ENCODE results near the gene KLHL22.

The KLHL22 gene

GRCh38 chr22:20524004-20524481 is 28.4 kb upstream of the KLHL22 start:
- Histone ChIP-seq H3K36me3 (ENCODE audit: control insufficient read depth, insufficient read depth, low read length) (peaks cover 11% of the 10 kb centered on the region), H3K4me1 (ENCODE audit: control insufficient read depth, insufficient read depth, low read length) (no peaks in the 10 kb centered on the region), H3K9me3 (ENCODE audit: control insufficient read depth, low read length) (peaks cover 2% of the 10 kb centered on the region), H3K27me3 (ENCODE audit: control insufficient read depth, insufficient read depth, low read length, poor library complexity, severe bottlenecking) (no peaks in the 10 kb centered on the region), H3K4me3 (ENCODE audit: insufficient read depth, low read depth, low read length) (no peak overlapping the region), H3K27ac (ENCODE audit: insufficient read depth, low read depth, low read length, poor library complexity, severe bottlenecking) (no peak overlapping the region)
- WGBS, 2 experiments, result 93 to 99% methylated on average over 1 of the region's 1 CpG

- Histone ChIP-seq H3K27me3 (ENCODE audit: control insufficient read depth, insufficient read depth, low read length, poor library complexity, severe bottlenecking) (no peaks in the 10 kb centered on the region), H3K9me3 (ENCODE audit: control insufficient read depth, low read length) (peaks cover 2% of the 10 kb centered on the region), H3K36me3 (ENCODE audit: control insufficient read depth, insufficient read depth, low read length) (peaks cover 6% of the 10 kb centered on the region), H3K27ac (ENCODE audit: insufficient read depth, low read depth, low read length, poor library complexity, severe bottlenecking) (no peak overlapping the region), H3K4me1 (ENCODE audit: control insufficient read depth, insufficient read depth, low read length) (no peaks in the 10 kb centered on the region), H3K4me3 (ENCODE audit: insufficient read depth, low read depth, low read length) (no peak overlapping the region)
- 90 to 94% methylated on average over 6 to 7 of the region's 7 CpGs for whole genome bisulfite sequencing, 2 experiments
Observed at GRCh38 chr22:20523086-20523983, 27.7 kb upstream of the KLHL22 start.

GRCh38 chr22:20522134-20523004 is 26.8 kb upstream of the KLHL22 start:
- H3K9me3 ChIP-seq (ENCODE audit: control insufficient read depth, low read length), result no peaks in the 10 kb centered on the region
- no peaks in the 10 kb centered on the region for H3K27me3 ChIP-seq (ENCODE audit: control insufficient read depth, insufficient read depth, low read length, poor library complexity, severe bottlenecking)
- H3K36me3 ChIP-seq (ENCODE audit: control insufficient read depth, insufficient read depth, low read length), result no peaks in the 10 kb centered on the region
- 95 to 96% methylated on average over 11 of the region's 11 CpGs for WGBS, 2 experiments
- no peak overlapping the region for H3K4me3 ChIP-seq (ENCODE audit: insufficient read depth, low read depth, low read length)
- no peaks in the 10 kb centered on the region for H3K4me1 ChIP-seq (ENCODE audit: control insufficient read depth, insufficient read depth, low read length)
- H3K27ac ChIP-seq (ENCODE audit: insufficient read depth, low read depth, low read length, poor library complexity, severe bottlenecking), result no peak overlapping the region

GRCh38 chr22:20520093-20520511 is 24.5 kb upstream of the KLHL22 start:
- Histone ChIP-seq H3K27me3 (ENCODE audit: control insufficient read depth, insufficient read depth, low read length, poor library complexity, severe bottlenecking) (no peaks in the 10 kb centered on the region), H3K4me3 (ENCODE audit: insufficient read depth, low read depth, low read length) (no peak overlapping the region), H3K27ac (ENCODE audit: insufficient read depth, low read depth, low read length, poor library complexity, severe bottlenecking) (no peak overlapping the region), H3K9me3 (ENCODE audit: control insufficient read depth, low read length) (no peaks in the 10 kb centered on the region), H3K36me3 (ENCODE audit: control insufficient read depth, insufficient read depth, low read length) (no peaks in the 10 kb centered on the region), H3K4me1 (ENCODE audit: control insufficient read depth, insufficient read depth, low read length) (no peaks in the 10 kb centered on the region)
- WGBS, 2 experiments, result 89 to 92% methylated on average over 7 of the region's 7 CpGs

- no peaks in the 10 kb centered on the region for H3K9me3 ChIP-seq (ENCODE audit: control insufficient read depth, low read length)
- no peaks in the 10 kb centered on the region for H3K27me3 ChIP-seq (ENCODE audit: control insufficient read depth, insufficient read depth, low read length, poor library complexity, severe bottlenecking)
- 94 to 98% methylated on average over 3 to 4 of the region's 4 CpGs for WGBS, 2 experiments
- no peaks in the 10 kb centered on the region for H3K36me3 ChIP-seq (ENCODE audit: control insufficient read depth, insufficient read depth, low read length)
- H3K27ac ChIP-seq (ENCODE audit: insufficient read depth, low read depth, low read length, poor library complexity, severe bottlenecking), result no peak overlapping the region
- no peak overlapping the region for H3K4me3 ChIP-seq (ENCODE audit: insufficient read depth, low read depth, low read length)
- no peaks in the 10 kb centered on the region for H3K4me1 ChIP-seq (ENCODE audit: control insufficient read depth, insufficient read depth, low read length)
Observed at GRCh38 chr22:20519558-20519957, 24.0 kb upstream of the KLHL22 start.

GRCh38 chr22:20517841-20518592 is 22.4 kb upstream of the KLHL22 start:
- no peaks in the 10 kb centered on the region for H3K9me3 ChIP-seq (ENCODE audit: control insufficient read depth, low read length)
- no peaks in the 10 kb centered on the region for H3K4me1 ChIP-seq (ENCODE audit: control insufficient read depth, insufficient read depth, low read length)
- WGBS, 2 experiments, result 91 to 94% methylated on average over 13 of the region's 13 CpGs
- no peak overlapping the region for H3K27ac ChIP-seq (ENCODE audit: insufficient read depth, low read depth, low read length, poor library complexity, severe bottlenecking)
- H3K4me3 ChIP-seq (ENCODE audit: insufficient read depth, low read depth, low read length), result no peak overlapping the region
- H3K27me3 ChIP-seq (ENCODE audit: control insufficient read depth, insufficient read depth, low read length, poor library complexity, severe bottlenecking), result no peaks in the 10 kb centered on the region
- no peaks in the 10 kb centered on the region for H3K36me3 ChIP-seq (ENCODE audit: control insufficient read depth, insufficient read depth, low read length)

- Histone ChIP-seq H3K27me3 (ENCODE audit: control insufficient read depth, insufficient read depth, low read length, poor library complexity, severe bottlenecking) (no peaks in the 10 kb centered on the region), H3K36me3 (ENCODE audit: control insufficient read depth, insufficient read depth, low read length) (no peaks in the 10 kb centered on the region), H3K4me3 (ENCODE audit: insufficient read depth, low read depth, low read length) (no peak overlapping the region), H3K4me1 (ENCODE audit: control insufficient read depth, insufficient read depth, low read length) (no peaks in the 10 kb centered on the region), H3K27ac (ENCODE audit: insufficient read depth, low read depth, low read length, poor library complexity, severe bottlenecking) (no peak overlapping the region), H3K9me3 (ENCODE audit: control insufficient read depth, low read length) (no peaks in the 10 kb centered on the region)
- WGBS, 2 experiments, result 86 to 90% methylated on average over 4 of the region's 4 CpGs
Observed at GRCh38 chr22:20517422-20517821, 21.8 kb upstream of the KLHL22 start.

GRCh38 chr22:20516399-20516798 is 20.8 kb upstream of the KLHL22 start:
- Histone ChIP-seq H3K9me3 (ENCODE audit: control insufficient read depth, low read length) (no peaks in the 10 kb centered on the region), H3K27ac (ENCODE audit: insufficient read depth, low read depth, low read length, poor library complexity, severe bottlenecking) (no peak overlapping the region), H3K36me3 (ENCODE audit: control insufficient read depth, insufficient read depth, low read length) (no peaks in the 10 kb centered on the region), H3K27me3 (ENCODE audit: control insufficient read depth, insufficient read depth, low read length, poor library complexity, severe bottlenecking) (no peaks in the 10 kb centered on the region), H3K4me3 (ENCODE audit: insufficient read depth, low read depth, low read length) (no peak overlapping the region), H3K4me1 (ENCODE audit: control insufficient read depth, insufficient read depth, low read length) (no peaks in the 10 kb centered on the region)
- 88 to 96% methylated on average over 2 of the region's 2 CpGs for WGBS, 2 experiments

- no peaks in the 10 kb centered on the region for H3K9me3 ChIP-seq (ENCODE audit: control insufficient read depth, low read length)
- no peaks in the 10 kb centered on the region for H3K36me3 ChIP-seq (ENCODE audit: control insufficient read depth, insufficient read depth, low read length)
- WGBS, 2 experiments, result 89 to 91% methylated on average over 6 of the region's 6 CpGs
- no peak overlapping the region for H3K27ac ChIP-seq (ENCODE audit: insufficient read depth, low read depth, low read length, poor library complexity, severe bottlenecking)
- no peaks in the 10 kb centered on the region for H3K27me3 ChIP-seq (ENCODE audit: control insufficient read depth, insufficient read depth, low read length, poor library complexity, severe bottlenecking)
- H3K4me3 ChIP-seq (ENCODE audit: insufficient read depth, low read depth, low read length), result no peak overlapping the region
- H3K4me1 ChIP-seq (ENCODE audit: control insufficient read depth, insufficient read depth, low read length), result peaks cover 5% of the 10 kb centered on the region
Observed at GRCh38 chr22:20514658-20515406, 19.2 kb upstream of the KLHL22 start.

Data from ectodermal cell (in vitro differentiated cells).